CD4-positive, CD25-positive, alpha-beta regulatory T cell (primary cell): ENCODE results near the gene ESRRB. TPM values are rescaled to one million over a fixed set of nuclear protein-coding genes. Genes with fewer than 3 reads are reported as not detected.

ENCODE experiments used
- ATAC-seq, 2 donors: fragments of 150-1000 bp; cut with Tn5 transposase; one replicate each; pipeline ENCODE4 v1.10.0; 2021; ENCODE audit warnings: low read depth in 2 of 2, moderate number of reproducible peaks in 2 of 2, moderate library complexity in 1 of 2
- DNase-seq, 3 donors: peaks; one replicate each; pipeline versions ENCODE4 v3.0.0 to v3.0.0-alpha.2; 2012 to 2022; ENCODE audit warnings: mixed read lengths in 1 of 3
- H3K27ac ChIP-seq: one replicate; pipeline ENCODE4 v1.7.0; 2013; ENCODE audit warnings: mild to moderate bottlenecking, low read length; ENCODE audit not compliant: insufficient read depth, poor library complexity, severe bottlenecking
- H3K27me3 ChIP-seq: one replicate; pipeline ENCODE4 v1.7.0; 2013; ENCODE audit warnings: low read length; ENCODE audit not compliant: control insufficient read depth, insufficient read depth
- H3K36me3 ChIP-seq: one replicate; pipeline ENCODE4 v1.7.0; 2013; ENCODE audit warnings: mild to moderate bottlenecking, low read length, moderate library complexity; ENCODE audit not compliant: control insufficient read depth, insufficient read depth
- H3K4me1 ChIP-seq: 2 replicates; pipeline ENCODE4 v1.7.0; 2013; ENCODE audit warnings: mild to moderate bottlenecking, low read length; ENCODE audit not compliant: insufficient read depth, control insufficient read depth, poor library complexity, severe bottlenecking
- H3K4me3 ChIP-seq: one replicate; pipeline ENCODE4 v1.7.0; 2013; ENCODE audit warnings: low read depth, mild to moderate bottlenecking, low read length, moderate library complexity
- H3K9me3 ChIP-seq, 2 experiments: 1 replicate in 1 of 2; 2 replicates in 1 of 2; pipeline ENCODE4 v1.7.0; 2013; ENCODE audit warnings: low read length in 2 of 2, mild to moderate bottlenecking in 1 of 2, moderate library complexity in 1 of 2; ENCODE audit not compliant: control insufficient read depth in 2 of 2
- H3K27ac Mint-ChIP-seq, 3 donors: one replicate each; pipeline ENCODE4 v1.8.0; 2020 to 2022; ENCODE audit warnings: mild to moderate bottlenecking in 3 of 3, mixed read lengths in 3 of 3, moderate library complexity in 2 of 3
- H3K27me3 Mint-ChIP-seq: one replicate; pipeline ENCODE4 v1.8.0; 2022; ENCODE audit warnings: mild to moderate bottlenecking, mixed read lengths
- H3K36me3 Mint-ChIP-seq: one replicate; pipeline ENCODE4 v1.8.0; 2020; ENCODE audit warnings: mixed read lengths
- H3K4me1 Mint-ChIP-seq, 4 donors: one replicate each; pipeline ENCODE4 v1.8.0; 2020 to 2022; ENCODE audit warnings: mixed read lengths in 4 of 4, mild to moderate bottlenecking in 1 of 4
- H3K4me3 Mint-ChIP-seq, 4 donors: one replicate each; pipeline ENCODE4 v1.8.0; 2020 to 2022; ENCODE audit warnings: mild to moderate bottlenecking in 4 of 4, mixed read lengths in 4 of 4, moderate library complexity in 3 of 4
- H3K9me3 Mint-ChIP-seq, 7 donors: one replicate each; pipeline ENCODE4 v1.8.0; 2020 to 2022; ENCODE audit warnings: mixed read lengths in 7 of 7, mild to moderate bottlenecking in 3 of 7, moderate library complexity in 2 of 7
- polyA plus RNA-seq, 4 donors: library from polyadenylated mRNA; unstranded; fragments of 300-500 nt; fragmentation: Illumina TruSeq; gene quantifications; one replicate each; pipeline ENCODE4 v1.2.3, GENCODE V29; 2021
- total RNA-seq: library from RNA; stranded (reverse); gene quantifications from one replicate; pipeline ENCODE4 v1.2.3, GENCODE V29; 2022

ESRRB gene
- total and polyA plus RNA-seq, 5 donors from 2014 or later = not detected

DNA sequence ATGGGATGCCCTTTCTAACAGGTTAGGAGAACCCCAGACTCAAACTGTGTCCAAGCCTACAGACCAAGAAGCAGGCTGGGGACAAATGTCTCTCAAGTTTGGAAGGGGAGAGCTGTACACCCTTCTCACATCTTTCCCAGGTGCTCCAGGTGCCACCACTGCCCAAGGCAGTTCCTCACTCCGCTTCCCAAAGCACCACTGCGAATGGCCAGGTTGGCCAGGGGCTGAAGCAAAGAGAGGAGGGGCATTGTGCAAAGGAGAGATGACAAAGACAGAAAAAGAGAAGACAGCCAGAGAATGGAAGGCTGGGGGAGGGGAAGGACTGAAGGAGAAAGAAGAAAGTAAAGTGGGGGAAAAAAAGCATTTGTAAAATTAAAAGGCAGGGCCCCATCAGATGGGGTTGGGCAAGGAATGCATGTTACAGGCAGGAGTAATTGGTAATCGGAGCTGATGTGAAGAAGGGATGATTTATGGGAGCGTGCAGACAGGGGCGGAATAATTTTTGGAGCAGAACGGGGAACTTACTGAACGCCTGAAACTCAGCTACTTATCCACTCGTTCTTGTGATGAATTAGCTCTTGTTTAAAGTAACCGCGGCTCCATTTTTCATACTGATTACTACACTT, 165.8 kb downstream of the ESRRB start:
- Mint-ChIP-seq H3K9me3 (no peaks in the 10 kb centered on the region), H3K4me3 (no peak overlapping the region), H3K4me1 (peaks cover 0 to 2% (median 0%) of the 10 kb centered on the region in 4 donors), H3K27me3 (peaks cover 8% of the 10 kb centered on the region), H3K36me3 (no peaks in the 10 kb centered on the region), H3K27ac (no peak overlapping the region)
- DNase-seq (no peak), ATAC-seq (no peak)
- H3K9me3 ChIP-seq = no peaks in the 10 kb centered on the region
- no peak overlapping the region for H3K27ac ChIP-seq
- H3K4me3 ChIP-seq = no peak overlapping the region
- no peaks in the 10 kb centered on the region for H3K27me3 ChIP-seq
- no peaks in the 10 kb centered on the region for H3K4me1 ChIP-seq
- H3K36me3 ChIP-seq = no peaks in the 10 kb centered on the region

DNA sequence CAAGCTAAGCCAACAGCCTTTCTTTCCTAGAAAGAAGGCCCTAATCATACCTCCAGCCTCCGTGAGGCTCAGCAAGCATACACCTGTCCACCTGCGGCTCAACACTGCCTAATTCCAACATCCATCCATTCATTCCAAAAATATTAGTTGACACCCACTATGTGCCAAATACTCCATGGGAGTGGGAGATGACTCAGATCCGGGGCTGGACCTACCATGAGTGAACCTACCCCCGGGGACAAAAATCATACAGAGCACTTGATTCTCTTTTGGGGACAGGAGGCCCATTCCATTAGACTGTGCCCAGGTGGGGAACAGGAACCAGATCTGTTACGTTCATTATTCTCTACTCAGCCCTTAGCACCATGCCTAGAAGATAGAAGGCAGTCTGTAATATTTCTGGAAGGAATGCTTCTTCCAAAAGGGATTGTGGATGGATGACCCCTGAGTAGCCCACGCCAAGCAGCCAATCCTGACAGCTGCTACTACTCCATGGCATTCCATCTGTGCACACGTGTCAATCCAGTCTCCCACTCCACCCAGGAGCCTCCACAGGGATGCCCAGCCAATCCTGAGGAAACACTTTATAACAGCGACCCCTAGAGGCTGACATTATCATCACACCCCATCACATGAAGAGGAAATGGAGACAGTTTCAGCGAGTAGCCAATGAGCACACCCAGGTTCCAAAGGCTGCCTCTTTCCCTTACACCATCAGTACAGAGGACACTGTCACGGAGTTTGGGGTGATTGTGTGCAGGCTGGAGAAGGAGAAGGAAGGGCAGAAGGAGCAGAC, 170.7 kb downstream of the ESRRB start:
- H3K27ac Mint-ChIP-seq = peak overlapping the region in 1 of 3 donors; percentile 24
- no peaks in the 10 kb centered on the region for H3K9me3 ChIP-seq
- H3K4me1 ChIP-seq = no peaks in the 10 kb centered on the region
- H3K4me3 ChIP-seq = no peak overlapping the region
- H3K27ac ChIP-seq = no peak overlapping the region
- ATAC-seq = no peak
- no peaks in the 10 kb centered on the region for H3K36me3 Mint-ChIP-seq
- peak in 1 of 3 donors; percentile 7 for DNase-seq
- no peak overlapping the region for H3K4me3 Mint-ChIP-seq
- no peaks in the 10 kb centered on the region for H3K9me3 Mint-ChIP-seq
- H3K27me3 Mint-ChIP-seq = peaks cover 2% of the 10 kb centered on the region
- no peaks in the 10 kb centered on the region for H3K36me3 ChIP-seq
- no peaks in the 10 kb centered on the region for H3K27me3 ChIP-seq
- peaks cover 0 to 2% (median 0%) of the 10 kb centered on the region in 4 donors for H3K4me1 Mint-ChIP-seq

DNA sequence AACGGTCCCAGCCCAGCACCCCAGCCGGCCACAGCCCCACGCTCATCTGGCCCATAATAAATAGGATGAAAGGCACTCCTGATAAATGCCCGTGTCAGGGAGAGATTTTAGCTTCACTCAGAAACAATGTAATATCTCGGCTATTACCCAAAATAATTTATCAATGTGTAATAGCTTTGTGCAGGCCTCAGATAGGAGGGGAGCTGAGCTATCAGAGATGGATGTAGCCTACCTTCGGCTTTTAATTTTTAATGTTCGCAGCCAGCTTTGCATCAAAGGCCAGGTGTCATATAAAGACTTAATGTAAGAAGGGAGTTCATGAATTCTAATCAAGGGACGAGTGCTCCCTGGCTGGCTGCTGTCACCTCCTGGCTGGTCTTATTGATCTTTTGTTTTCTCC, 171.9 kb downstream of the ESRRB start:
- Histone ChIP-seq H3K4me1 (no peaks in the 10 kb centered on the region), H3K4me3 (no peak overlapping the region), H3K27me3 (no peaks in the 10 kb centered on the region), H3K9me3 (no peaks in the 10 kb centered on the region), H3K36me3 (no peaks in the 10 kb centered on the region), H3K27ac (no peak overlapping the region)
- no peaks in the 10 kb centered on the region for H3K36me3 Mint-ChIP-seq
- H3K4me1 Mint-ChIP-seq = no peaks in the 10 kb centered on the region
- no peak overlapping the region for H3K4me3 Mint-ChIP-seq
- no peaks in the 10 kb centered on the region for H3K27me3 Mint-ChIP-seq
- ATAC-seq (no peak), DNase-seq (no peak)
- no peak overlapping the region for H3K27ac Mint-ChIP-seq
- no peaks in the 10 kb centered on the region for H3K9me3 Mint-ChIP-seq

DNA sequence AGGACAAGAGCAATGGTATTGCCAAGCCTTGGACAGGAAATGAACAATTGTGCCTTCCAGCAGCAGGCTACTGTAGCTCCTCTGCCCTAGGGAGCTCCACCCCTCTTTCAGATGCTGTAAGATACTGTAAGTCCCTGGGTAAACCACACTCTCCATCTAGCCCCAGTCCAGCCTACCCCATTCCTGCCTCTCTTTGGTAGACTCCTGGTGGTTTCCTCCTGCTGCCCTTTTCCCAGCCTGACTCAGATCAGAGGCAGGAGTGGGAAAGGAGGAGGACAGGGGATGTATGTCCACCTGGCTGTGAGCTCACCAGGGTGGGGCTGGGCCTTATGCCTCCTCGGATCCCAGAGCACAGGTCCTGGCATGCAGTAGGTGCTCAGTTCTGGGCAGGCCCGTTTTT, 174.6 kb downstream of the ESRRB start:
- Histone ChIP-seq H3K9me3 (no peaks in the 10 kb centered on the region), H3K4me1 (no peaks in the 10 kb centered on the region), H3K27me3 (no peaks in the 10 kb centered on the region), H3K4me3 (no peak overlapping the region), H3K36me3 (no peaks in the 10 kb centered on the region), H3K27ac (no peak overlapping the region)
- DNase-seq (no peak), ATAC-seq (no peak)
- no peak overlapping the region for H3K27ac Mint-ChIP-seq
- no peak overlapping the region for H3K4me3 Mint-ChIP-seq
- no peaks in the 10 kb centered on the region for H3K36me3 Mint-ChIP-seq
- H3K27me3 Mint-ChIP-seq = no peaks in the 10 kb centered on the region
- H3K9me3 Mint-ChIP-seq = no peaks in the 10 kb centered on the region
- no peaks in the 10 kb centered on the region for H3K4me1 Mint-ChIP-seq

DNA sequence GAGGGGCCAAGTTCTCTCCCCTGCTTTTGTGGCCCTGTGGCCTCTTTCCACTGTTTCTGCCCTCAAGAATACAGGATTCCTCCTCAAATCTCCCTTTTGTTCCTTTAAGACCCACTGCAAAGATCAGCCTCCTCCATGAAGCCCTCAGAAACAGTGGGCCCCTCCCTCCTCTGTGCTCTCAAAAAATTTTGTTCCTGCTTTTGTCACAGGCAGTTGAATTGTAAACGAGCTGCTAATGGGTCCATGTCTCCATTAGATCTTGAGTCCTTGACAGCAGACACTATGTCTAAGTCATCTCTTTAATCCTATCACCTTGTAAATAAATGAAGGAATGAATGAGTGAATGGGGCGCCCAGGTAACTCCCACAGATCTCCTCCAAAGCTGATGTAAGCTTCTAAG, 175.2 kb downstream of the ESRRB start:
- Histone ChIP-seq H3K4me1 (no peaks in the 10 kb centered on the region), H3K4me3 (no peak overlapping the region), H3K27me3 (no peaks in the 10 kb centered on the region), H3K9me3 (no peaks in the 10 kb centered on the region), H3K36me3 (no peaks in the 10 kb centered on the region), H3K27ac (no peak overlapping the region)
- no peak for DNase-seq
- Mint-ChIP-seq H3K36me3 (no peaks in the 10 kb centered on the region), H3K9me3 (no peaks in the 10 kb centered on the region), H3K27ac (no peak overlapping the region), H3K27me3 (no peaks in the 10 kb centered on the region), H3K4me1 (no peaks in the 10 kb centered on the region), H3K4me3 (no peak overlapping the region)
- ATAC-seq = no peak

Other genes with a start within 250 kb of the ESRRB start
- gene GPATCH2L, start 224.2 kb upstream of the ESRRB start, total RNA-seq = 99.9 TPM
- 10 to 100 TPM in 3 of 4 donors, 1 to 10 TPM in 1; 8.7 to 17.0 (median 11.9) TPM for gene GPATCH2L, start 224.2 kb upstream of the ESRRB start, polyA plus RNA-seq